HCT116 (cell line): Measurements from ENCODE around the gene OLFML1.

ENCODE experiments used
- ZNF274 ChIP-seq: fragments of 200-500 bp; sonication (Bioruptor generic); IDR thresholded peaks from 2 replicates; pipeline ENCODE4 v1.6.1; 2014; ENCODE audit warnings: mild to moderate bottlenecking, low read depth, low read length, inconsistent platforms
- TF ChIP-seq, protein P1 (sequence below), 3 experiments: fragments of 200-600 bp in 1 of 3; sonication (generic) in 1 of 3; IDR thresholded peaks in 2 of 3; conservative IDR thresholded peaks in 1 of 3; 2 replicates each; pipeline ENCODE4 v1.5.1; 2012 to 2017; ENCODE audit warnings: low read depth in 2 of 3, low read length in 2 of 3, antibody characterized with exemption in 1 of 3, borderline replicate concordance in 1 of 3, control low read depth in 1 of 3, mild to moderate bottlenecking in 1 of 3, mixed read lengths in 1 of 3, mixed run types in 1 of 3, moderate library complexity in 1 of 3; ENCODE audit not compliant: insufficient read depth in 1 of 3

GRCh38 chr11:7506243-7506642 is 20.9 kb downstream of the OLFML1 start:
- TF ChIP-seq, protein P1, sequence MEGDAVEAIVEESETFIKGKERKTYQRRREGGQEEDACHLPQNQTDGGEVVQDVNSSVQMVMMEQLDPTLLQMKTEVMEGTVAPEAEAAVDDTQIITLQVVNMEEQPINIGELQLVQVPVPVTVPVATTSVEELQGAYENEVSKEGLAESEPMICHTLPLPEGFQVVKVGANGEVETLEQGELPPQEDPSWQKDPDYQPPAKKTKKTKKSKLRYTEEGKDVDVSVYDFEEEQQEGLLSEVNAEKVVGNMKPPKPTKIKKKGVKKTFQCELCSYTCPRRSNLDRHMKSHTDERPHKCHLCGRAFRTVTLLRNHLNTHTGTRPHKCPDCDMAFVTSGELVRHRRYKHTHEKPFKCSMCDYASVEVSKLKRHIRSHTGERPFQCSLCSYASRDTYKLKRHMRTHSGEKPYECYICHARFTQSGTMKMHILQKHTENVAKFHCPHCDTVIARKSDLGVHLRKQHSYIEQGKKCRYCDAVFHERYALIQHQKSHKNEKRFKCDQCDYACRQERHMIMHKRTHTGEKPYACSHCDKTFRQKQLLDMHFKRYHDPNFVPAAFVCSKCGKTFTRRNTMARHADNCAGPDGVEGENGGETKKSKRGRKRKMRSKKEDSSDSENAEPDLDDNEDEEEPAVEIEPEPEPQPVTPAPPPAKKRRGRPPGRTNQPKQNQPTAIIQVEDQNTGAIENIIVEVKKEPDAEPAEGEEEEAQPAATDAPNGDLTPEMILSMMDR (IDR thresholded peaks at IDR 0.05 in 2 of 3, conservative IDR thresholded peaks at IDR 0.05 in 1 of 3; ENCODE audit: borderline replicate concordance in 1 of 3, insufficient read depth in 1 of 3, low read depth in 2 of 3, low read length in 2 of 3) = no peak
- no peak for TF ChIP-seq ZNF274
